ENCODE results near the gene BTBD9.

BTBD9 gene

DNA sequence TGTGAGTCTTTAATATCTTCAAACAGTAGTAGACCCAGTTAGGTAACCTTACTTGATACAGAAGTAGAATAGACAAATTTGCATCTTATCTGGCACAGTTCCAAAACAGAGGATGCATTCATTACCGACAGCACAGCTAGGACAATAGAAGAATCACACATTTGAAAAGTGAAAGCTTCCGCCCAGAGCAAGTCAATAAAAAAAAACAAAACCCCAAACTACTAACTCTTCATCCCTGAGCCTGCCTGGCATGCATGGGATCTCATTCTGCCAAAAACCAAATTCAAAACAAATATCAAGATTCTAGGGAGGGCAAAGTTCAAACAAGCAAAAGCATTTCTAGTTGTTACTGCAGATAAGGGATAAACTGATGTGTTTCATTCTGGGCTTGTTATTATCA is 235.4 kb downstream of the BTBD9 start:
- TF ChIP-seq CTCF (IDR thresholded peaks at IDR 0.05; ENCODE audit: low read depth, low read length), result no peak
- Histone ChIP-seq H3K4me1 (peaks cover 4% of the 10 kb centered on the region; the same call in 1 of the 2 replicates), H3K9me3 (no peaks in the 10 kb centered on the region), H3K27me3 (no peaks in the 10 kb centered on the region), H3K36me3 (no peaks in the 10 kb centered on the region), H3K4me3 (ENCODE audit: low read depth, low read length) (no peak overlapping the region)
- no peak for DNase-seq

GRCh38 chr6:38403548-38403947 is 236.2 kb downstream of the BTBD9 start:
- no peaks in the 10 kb centered on the region for H3K27me3 ChIP-seq
- H3K4me3 ChIP-seq (ENCODE audit: low read depth, low read length), result no peak overlapping the region

DNA sequence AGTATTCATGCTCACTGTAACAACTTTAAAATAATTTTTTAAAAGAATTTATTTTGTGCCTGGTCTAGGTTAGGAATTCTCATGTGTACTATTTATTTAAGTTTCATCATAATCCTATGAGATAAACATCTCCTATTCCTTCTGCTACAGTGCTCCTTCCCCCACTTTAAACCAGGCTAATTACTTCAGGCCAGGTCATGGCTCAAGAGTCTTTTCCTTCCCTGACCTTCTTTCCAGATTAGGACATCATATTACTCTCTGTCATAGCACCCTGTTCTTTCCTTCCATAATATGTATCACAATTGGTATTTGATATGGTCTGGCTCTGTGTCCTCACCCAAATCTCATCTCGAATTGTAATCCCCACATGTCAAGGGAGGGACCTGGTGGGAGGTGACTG is 239.0 kb downstream of the BTBD9 start:
- TF ChIP-seq CTCF (IDR thresholded peaks at IDR 0.05; ENCODE audit: low read depth, low read length), result no peak
- H3K27me3 ChIP-seq, result no peaks in the 10 kb centered on the region
- H3K4me1 ChIP-seq, result peaks cover 4% of the 10 kb centered on the region; the same call in 1 of the 2 replicates
- no peak overlapping the region for H3K4me3 ChIP-seq (ENCODE audit: low read depth, low read length)
- no peaks in the 10 kb centered on the region for H3K9me3 ChIP-seq
- no peak for DNase-seq
- no peaks in the 10 kb centered on the region for H3K36me3 ChIP-seq

More at GRCh38 chr6:38403548-38403947, 236.2 kb downstream of the BTBD9 start:
- no peaks in the 10 kb centered on the region for H3K9me3 ChIP-seq
- H3K36me3 ChIP-seq, result no peaks in the 10 kb centered on the region
- DNase-seq, result no peak
- H3K4me1 ChIP-seq, result peaks cover 4% of the 10 kb centered on the region; the same call in 1 of the 2 replicates
- TF ChIP-seq CTCF (IDR thresholded peaks at IDR 0.05; ENCODE audit: low read depth, low read length), result no peak

- Histone ChIP-seq H3K9me3 (no peaks in the 10 kb centered on the region), H3K4me1 (peaks cover 4% of the 10 kb centered on the region; the same call in 1 of the 2 replicates), H3K4me3 (ENCODE audit: low read depth, low read length) (no peak overlapping the region), H3K27me3 (no peaks in the 10 kb centered on the region), H3K36me3 (no peaks in the 10 kb centered on the region)
- TF ChIP-seq CTCF (IDR thresholded peaks at IDR 0.05; ENCODE audit: low read depth, low read length), result no peak
- DNase-seq, result no peak
These were observed 239.6 kb downstream of the BTBD9 start for GRCh38 chr6:38400101-38400500.

GRCh38 chr6:38396209-38396608 is 243.5 kb downstream of the BTBD9 start:
- no peak overlapping the region for H3K4me3 ChIP-seq (ENCODE audit: low read depth, low read length)
- DNase-seq, result no peak
- TF ChIP-seq CTCF (IDR thresholded peaks at IDR 0.05; ENCODE audit: low read depth, low read length), result no peak
- no peaks in the 10 kb centered on the region for H3K9me3 ChIP-seq
- peaks cover 4% of the 10 kb centered on the region; the same call in 1 of the 2 replicates for H3K4me1 ChIP-seq
- H3K36me3 ChIP-seq, result no peaks in the 10 kb centered on the region
- H3K27me3 ChIP-seq, result no peaks in the 10 kb centered on the region

DNA sequence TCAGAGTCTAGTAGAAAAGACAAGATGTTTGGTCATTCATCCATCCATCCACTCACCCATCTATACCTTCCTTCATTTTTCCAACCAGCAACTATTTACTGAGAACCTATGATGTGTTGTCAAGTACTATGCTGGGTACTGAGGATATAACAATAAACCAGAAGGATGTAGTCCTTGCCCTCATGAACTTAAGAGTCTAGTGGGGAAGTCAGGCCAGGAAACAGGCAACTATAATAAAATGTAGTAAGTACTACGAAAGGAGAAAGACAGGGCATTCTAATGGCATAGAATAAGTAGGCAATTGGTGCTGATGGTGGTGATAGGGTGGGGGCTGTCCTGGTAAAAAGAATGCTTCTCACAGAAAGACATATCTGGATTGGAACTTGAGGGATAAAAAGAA is 245.7 kb downstream of the BTBD9 start:
- no peaks in the 10 kb centered on the region for H3K9me3 ChIP-seq
- no peaks in the 10 kb centered on the region for H3K27me3 ChIP-seq
- no peak for TF ChIP-seq CTCF (IDR thresholded peaks at IDR 0.05; ENCODE audit: low read depth, low read length)
- DNase-seq, result no peak
- no peak overlapping the region for H3K4me3 ChIP-seq (ENCODE audit: low read depth, low read length)
- peaks cover 8% of the 10 kb centered on the region; the same call in 1 of the 2 replicates for H3K4me1 ChIP-seq
- no peaks in the 10 kb centered on the region for H3K36me3 ChIP-seq
